Urinary bladder (tissue), 4 donors: ENCODE results near the gene PRUNE2. TPM values are rescaled to one million over a fixed set of nuclear protein-coding genes. Genes with fewer than 3 reads are reported as not detected.
A peak's percentile ranks its signal among the peaks of the same experiment; 100 is the strongest.

Experiments used
- DNase-seq: peaks from one replicate; pipeline ENCODE4 v3.0.0-alpha.2; 2015; ENCODE audit errors: extremely low spot score
- H3K27ac ChIP-seq: one replicate; pipeline ENCODE4 v1.5.1; 2013; ENCODE audit warnings: low read depth, mild to moderate bottlenecking, moderate library complexity
- H3K36me3 ChIP-seq: one replicate; pipeline ENCODE4 v1.6.1; 2013; ENCODE audit warnings: mild to moderate bottlenecking, moderate library complexity; ENCODE audit not compliant: insufficient read depth
- H3K4me1 ChIP-seq: one replicate; pipeline ENCODE4 v1.6.1; 2013; ENCODE audit warnings: mild to moderate bottlenecking, moderate library complexity; ENCODE audit not compliant: insufficient read depth
- H3K4me3 ChIP-seq: one replicate; pipeline ENCODE4 v1.5.1; 2013; ENCODE audit warnings: low read depth, low read length
- WGBS: extraction: QIAGEN DNeasy Blood & Tissue Kit; methylation state at CpG from one replicate; pipeline ENCODE4 v1.1.7; 2013; 5-methylcytosine and 5-hydroxymethylcytosine counted together
- polyA plus RNA-seq: library from polyadenylated mRNA; stranded (reverse); fragments of 200-250 nt; gene quantifications from one replicate; pipeline ENCODE4 v1.2.3, GENCODE V29; 2013
- small RNA-seq: library from RNA; depleted of rRNA; stranded (forward); fragments of <200 nt; gene quantifications from one replicate; pipeline ENCODE3, GENCODE V24; 2014
- total RNA-seq: library from RNA; depleted of rRNA; stranded (reverse); fragments of >200 nt; gene quantifications from one replicate; pipeline ENCODE4 v1.2.3, GENCODE V29; 2014
- donor health status: healthy with polysubstance abuse.
- donor health status: healthy.

The PRUNE2 gene
- total and polyA plus RNA-seq, 2 donors: 83.9 to 181 TPM

- Histone ChIP-seq H3K27ac (no peak overlapping the region), H3K4me3 (no peak overlapping the region), H3K4me1 (no peaks in the 10 kb centered on the region), H3K36me3 (no peaks in the 10 kb centered on the region)
- 82% methylated on average over 2 of the region's 2 CpGs for WGBS
- no peak for DNase-seq
These were observed 330.2 kb downstream of the PRUNE2 start for GRCh38 chr9:76575761-76576160.

- no peak for DNase-seq
- Histone ChIP-seq H3K36me3 (no peaks in the 10 kb centered on the region), H3K4me1 (no peaks in the 10 kb centered on the region), H3K27ac (no peak overlapping the region), H3K4me3 (no peak overlapping the region)
- WGBS: 88% methylated on average over 9 of the region's 9 CpGs
These were observed 331.8 kb downstream of the PRUNE2 start for GRCh38 chr9:76573905-76574760.

- DNase-seq: no peak
- Histone ChIP-seq H3K4me3 (no peak overlapping the region), H3K36me3 (no peaks in the 10 kb centered on the region), H3K27ac (no peak overlapping the region), H3K4me1 (no peaks in the 10 kb centered on the region)
These were observed 332.5 kb downstream of the PRUNE2 start for GRCh38 chr9:76573408-76573807.

- WGBS: 82% methylated on average over 3 of the region's 3 CpGs
- no peak overlapping the region for H3K4me3 ChIP-seq
- DNase-seq: no peak
These were observed 333.8 kb downstream of the PRUNE2 start for GRCh38 chr9:76572151-76572550.

GRCh38 chr9:76571743-76572146 lies 334.2 kb downstream of the PRUNE2 start:
- no peaks in the 10 kb centered on the region for H3K36me3 ChIP-seq
- peak overlapping the region; percentile 35 for H3K4me3 ChIP-seq
- no peak overlapping the region for H3K27ac ChIP-seq
- WGBS: 38% methylated on average over 37 of the region's 37 CpGs
- DNase-seq: no peak
- no peaks in the 10 kb centered on the region for H3K4me1 ChIP-seq

More at GRCh38 chr9:76572151-76572550, 333.8 kb downstream of the PRUNE2 start:
- H3K36me3 ChIP-seq: no peaks in the 10 kb centered on the region
- H3K4me1 ChIP-seq: no peaks in the 10 kb centered on the region
- H3K27ac ChIP-seq: no peak overlapping the region

DNA sequence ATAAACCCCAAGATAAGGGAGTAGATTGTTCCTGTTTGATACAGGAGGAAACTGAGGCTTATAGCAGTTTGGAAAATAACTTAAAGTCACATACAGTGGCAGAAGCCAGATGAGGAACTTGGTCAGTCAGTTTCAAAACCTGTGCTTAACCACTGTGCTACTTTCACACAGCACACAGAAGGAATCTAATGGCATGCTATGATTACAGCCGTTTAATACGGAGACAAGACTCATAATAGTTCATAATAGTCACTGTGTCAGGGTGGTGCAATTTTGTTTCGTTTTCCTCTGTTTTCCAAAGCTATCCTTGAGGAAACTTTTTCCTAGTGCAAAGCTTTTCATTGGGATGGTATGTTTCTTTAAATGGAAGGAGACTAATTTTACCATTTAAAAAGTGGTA lies 334.6 kb downstream of the PRUNE2 start:
- Histone ChIP-seq H3K36me3 (no peaks in the 10 kb centered on the region), H3K27ac (peak overlapping the region; percentile 10), H3K4me3 (peak overlapping the region; percentile 35), H3K4me1 (no peaks in the 10 kb centered on the region)
- 42% methylated on average over 3 of the region's 3 CpGs for WGBS
- DNase-seq: no peak

DNA sequence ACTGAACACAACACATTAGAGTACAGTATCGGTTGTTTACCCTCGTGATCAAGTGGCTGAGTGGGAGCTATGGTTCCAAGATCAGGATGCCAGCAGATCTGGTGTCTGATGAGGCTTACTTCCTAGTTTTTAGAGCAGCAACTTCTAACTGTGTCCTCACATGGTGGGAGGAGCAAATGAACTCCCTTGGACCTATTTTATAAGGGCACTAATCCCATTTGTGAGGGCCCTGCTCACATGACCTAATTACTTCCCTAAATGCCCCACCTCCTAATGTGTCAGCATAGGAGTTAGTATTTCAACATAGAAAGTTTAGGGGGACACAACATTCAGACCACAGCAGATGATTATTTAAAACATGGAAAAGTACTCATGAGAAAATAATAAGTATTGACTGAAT lies 335.1 kb downstream of the PRUNE2 start:
- WGBS: 98% methylated on average over 2 of the region's 2 CpGs
- Histone ChIP-seq H3K27ac (no peak overlapping the region), H3K4me3 (no peak overlapping the region), H3K4me1 (no peaks in the 10 kb centered on the region), H3K36me3 (no peaks in the 10 kb centered on the region)
- DNase-seq: no peak

GRCh38 chr9:76567086-76567485 lies 338.8 kb downstream of the PRUNE2 start:
- Histone ChIP-seq H3K36me3 (no peaks in the 10 kb centered on the region), H3K27ac (no peak overlapping the region), H3K4me3 (no peak overlapping the region), H3K4me1 (no peaks in the 10 kb centered on the region)
- WGBS: 92% methylated on average over 2 of the region's 2 CpGs
- no peak for DNase-seq

DNA sequence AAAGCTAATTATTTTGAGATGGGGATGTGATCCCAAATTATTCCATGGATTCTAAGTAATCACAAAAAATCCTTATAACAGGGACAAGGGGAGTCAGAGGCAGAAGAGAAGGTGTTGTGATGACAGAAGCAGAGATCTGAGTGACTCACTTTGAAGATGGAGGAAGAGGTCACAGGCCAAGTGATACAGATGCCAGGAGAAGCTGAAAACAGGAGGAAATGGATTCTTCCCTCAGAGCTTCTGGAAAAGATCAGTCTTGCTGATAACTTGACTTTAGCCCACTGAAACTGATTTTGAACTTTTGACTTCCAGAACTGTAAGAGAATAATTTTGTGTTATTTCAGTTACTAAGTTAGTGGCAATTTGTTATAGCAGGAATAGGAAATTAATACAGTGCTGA lies 341.6 kb downstream of the PRUNE2 start:
- Histone ChIP-seq H3K27ac (no peak overlapping the region), H3K36me3 (no peaks in the 10 kb centered on the region), H3K4me1 (no peaks in the 10 kb centered on the region), H3K4me3 (no peak overlapping the region)
- no peak for DNase-seq

GRCh38 chr9:76562511-76562911 lies 343.4 kb downstream of the PRUNE2 start:
- Histone ChIP-seq H3K4me1 (no peaks in the 10 kb centered on the region), H3K36me3 (no peaks in the 10 kb centered on the region), H3K4me3 (no peak overlapping the region), H3K27ac (no peak overlapping the region)
- no peak for DNase-seq

GRCh38 chr9:76561900-76562299 lies 344.0 kb downstream of the PRUNE2 start:
- Histone ChIP-seq H3K4me3 (no peak overlapping the region), H3K36me3 (no peaks in the 10 kb centered on the region), H3K4me1 (no peaks in the 10 kb centered on the region), H3K27ac (no peak overlapping the region)
- no peak for DNase-seq
- WGBS: 86% methylated on average over 1 of the region's 1 CpG

Small RNA genes lying within 50 kb of the gene (small RNA-seq; reads per million reads assigned to genes)
- gene AL359314.1: not detected

Other genes with a start within 250 kb of the PRUNE2 start
- gene PCA3, start 141.7 kb downstream of the PRUNE2 start, total RNA-seq: 0.26 TPM
- 6.1 TPM for gene PCA3, start 141.7 kb downstream of the PRUNE2 start, polyA plus RNA-seq
- not detected for gene FOXB2, start 113.5 kb upstream of the PRUNE2 start, total RNA-seq
- not detected for gene FOXB2, start 113.5 kb upstream of the PRUNE2 start, polyA plus RNA-seq